GM19372 (cell line): ENCODE results near the gene SF1.

Source experiments
- ATAC-seq: cut with Tn5 transposase; IDR thresholded peaks from one replicate; pipeline ENCODE4 v1.9.1; 2021; ENCODE audit warnings: mild to moderate bottlenecking, low read depth, moderate library complexity; ENCODE audit not compliant: unreplicated experiment

Gene SF1

DNA sequence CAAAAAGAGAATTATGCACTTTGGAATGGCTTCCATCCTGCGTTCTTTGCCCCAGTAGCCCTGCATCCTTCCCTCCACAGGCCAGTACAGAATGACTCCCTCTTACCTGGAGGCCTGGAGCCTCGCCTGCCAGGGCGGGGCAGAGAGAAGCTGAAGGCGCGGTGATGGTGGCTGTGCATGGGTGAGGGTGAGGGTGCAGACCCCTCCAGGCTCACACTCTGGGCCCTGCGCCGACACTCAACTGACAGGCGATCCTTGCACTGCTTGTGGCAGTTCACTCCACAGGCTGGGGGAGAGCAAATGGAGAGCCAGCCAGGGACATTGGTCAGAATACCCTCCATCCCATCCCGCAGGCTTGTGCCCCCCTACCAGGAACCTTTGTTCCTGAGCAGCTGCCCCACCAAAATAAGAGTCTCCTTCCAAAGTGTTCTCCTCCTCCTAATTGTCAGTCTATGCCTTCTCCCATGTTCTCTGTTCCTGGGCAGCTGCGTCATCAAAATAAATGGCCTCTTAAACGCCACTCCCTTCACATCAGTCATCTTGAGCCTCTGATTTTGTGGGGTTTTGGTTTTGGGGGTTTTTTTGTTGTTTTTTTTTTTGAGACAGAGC lies 49.5 kb downstream of the SF1 start:
- ATAC-seq: no peak

DNA sequence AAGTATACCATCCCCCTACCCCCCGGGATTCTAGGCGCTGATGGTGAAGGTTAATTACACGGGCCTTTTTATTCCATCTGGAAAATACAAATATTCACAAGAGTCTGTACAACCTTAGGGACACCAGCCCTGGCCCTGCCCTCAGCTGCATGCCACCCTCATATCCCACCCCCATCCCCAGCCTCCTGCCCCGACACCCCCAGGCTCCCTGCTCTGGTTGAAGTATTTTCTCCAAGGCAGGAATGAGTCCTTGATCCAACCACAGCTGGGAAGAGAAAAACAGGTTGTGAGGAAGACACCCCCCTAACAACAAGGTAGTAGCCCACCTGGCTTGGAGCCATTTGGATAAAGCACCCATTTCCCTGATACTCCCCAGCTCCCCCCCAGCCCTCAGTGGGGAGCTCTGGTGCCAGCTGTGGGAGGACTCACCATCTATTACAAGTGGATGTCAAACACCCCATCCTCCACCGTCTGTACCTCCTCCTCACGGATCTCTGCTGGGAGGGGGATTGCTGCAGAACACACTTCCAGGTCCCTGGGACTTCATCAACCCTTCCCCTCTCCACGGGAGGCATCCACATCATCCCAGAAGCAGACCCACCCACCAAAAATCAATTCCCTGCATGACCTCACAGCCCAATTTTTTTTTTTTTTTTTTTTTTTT lies 51.3 kb downstream of the SF1 start:
- ATAC-seq: no peak

DNA sequence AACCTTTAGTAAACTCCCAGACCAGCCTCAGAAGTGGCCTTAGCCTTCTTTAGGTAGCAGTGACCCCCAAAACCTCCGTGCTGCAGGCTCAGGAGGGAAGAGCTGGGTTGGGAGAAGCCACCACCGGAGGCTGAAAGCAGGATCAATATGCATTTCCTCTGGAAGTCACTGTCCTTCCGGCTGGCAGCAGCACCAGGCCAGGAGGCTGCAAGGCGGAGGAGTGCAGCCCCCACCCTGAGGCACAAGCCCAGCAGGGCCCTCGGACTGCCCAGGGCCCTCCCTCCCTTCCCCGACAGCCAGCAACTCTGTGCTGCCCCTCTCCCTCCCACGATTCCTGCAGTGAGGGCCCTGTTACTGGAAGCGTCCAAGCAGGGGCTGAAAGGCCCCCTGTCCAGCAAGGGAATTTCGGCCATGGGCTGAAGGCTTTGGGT lies 52.1 kb downstream of the SF1 start:
- no peak for ATAC-seq

DNA sequence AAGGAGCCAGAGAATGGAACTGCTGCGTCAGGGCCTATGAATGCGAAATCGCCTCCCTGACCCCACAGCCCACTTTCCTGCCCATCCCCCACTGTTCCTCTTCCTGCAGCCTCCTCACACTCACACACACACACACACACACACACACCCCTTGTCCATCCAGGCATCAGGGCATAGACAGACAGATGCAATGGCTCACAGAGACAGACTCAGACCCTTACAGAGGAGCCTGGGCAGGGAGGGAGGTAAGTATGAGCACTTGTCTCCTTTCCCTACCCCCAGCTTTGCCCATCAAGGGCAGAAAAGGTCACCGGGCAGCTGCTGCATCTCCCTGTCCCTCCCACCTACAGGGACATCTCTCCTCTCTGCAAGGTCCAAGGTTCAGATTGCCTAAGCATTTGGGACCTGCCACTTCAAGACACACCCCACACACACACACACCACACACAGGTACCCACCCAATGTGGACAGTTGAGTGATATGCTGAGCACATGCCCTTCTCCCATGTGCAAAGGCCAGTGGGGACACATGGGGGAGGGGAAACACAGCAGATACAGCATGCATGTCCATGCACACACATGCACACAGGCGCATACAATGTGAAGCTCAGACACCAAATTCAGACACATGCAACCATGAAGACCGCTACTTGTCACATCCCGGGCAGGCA lies 53.3 kb downstream of the SF1 start:
- no peak for ATAC-seq

DNA sequence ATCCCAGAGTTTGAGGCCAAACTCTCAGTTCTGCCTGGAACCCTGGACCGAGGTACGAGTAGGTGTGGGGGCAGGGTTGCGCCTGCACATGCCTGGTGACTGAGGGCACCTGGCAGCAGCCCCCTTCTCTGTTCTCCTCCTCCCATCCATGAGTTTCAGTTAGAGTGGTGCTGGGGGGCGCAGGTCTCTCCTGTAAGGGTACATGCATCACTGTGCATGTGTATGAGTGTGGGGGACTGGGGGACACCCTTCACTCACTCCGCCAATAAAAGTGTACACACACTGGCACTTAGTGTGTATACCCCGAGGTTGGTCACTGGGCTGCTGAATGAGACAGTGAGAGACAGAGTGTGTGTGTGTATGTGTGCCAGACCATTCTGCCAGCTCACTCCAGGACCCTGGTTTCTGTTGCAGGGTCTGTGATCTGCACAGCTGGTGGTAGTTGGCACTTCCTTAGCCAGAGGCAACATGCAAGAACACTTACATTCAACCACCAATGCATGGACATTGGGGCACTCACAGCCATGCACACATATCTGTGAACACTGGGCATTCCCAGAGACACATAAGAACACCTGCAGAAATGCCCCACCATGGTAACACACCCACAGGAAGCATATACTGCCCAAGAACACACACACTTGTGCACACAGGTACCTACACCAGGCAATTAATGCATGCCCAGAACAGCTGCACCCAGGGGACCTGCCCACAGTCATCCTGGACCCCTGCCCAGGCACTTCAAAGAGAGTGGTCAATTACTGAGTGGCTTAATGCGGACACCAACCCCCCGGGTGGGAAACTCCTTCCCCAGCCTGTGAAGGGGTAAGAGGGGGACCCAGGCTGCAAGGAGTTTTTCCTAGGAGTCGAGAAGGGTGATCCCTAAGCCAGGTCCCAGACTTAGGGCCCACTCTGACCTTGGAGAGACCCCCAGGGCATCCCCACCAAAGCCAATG lies 54.2 kb downstream of the SF1 start:
- ATAC-seq: no peak

DNA sequence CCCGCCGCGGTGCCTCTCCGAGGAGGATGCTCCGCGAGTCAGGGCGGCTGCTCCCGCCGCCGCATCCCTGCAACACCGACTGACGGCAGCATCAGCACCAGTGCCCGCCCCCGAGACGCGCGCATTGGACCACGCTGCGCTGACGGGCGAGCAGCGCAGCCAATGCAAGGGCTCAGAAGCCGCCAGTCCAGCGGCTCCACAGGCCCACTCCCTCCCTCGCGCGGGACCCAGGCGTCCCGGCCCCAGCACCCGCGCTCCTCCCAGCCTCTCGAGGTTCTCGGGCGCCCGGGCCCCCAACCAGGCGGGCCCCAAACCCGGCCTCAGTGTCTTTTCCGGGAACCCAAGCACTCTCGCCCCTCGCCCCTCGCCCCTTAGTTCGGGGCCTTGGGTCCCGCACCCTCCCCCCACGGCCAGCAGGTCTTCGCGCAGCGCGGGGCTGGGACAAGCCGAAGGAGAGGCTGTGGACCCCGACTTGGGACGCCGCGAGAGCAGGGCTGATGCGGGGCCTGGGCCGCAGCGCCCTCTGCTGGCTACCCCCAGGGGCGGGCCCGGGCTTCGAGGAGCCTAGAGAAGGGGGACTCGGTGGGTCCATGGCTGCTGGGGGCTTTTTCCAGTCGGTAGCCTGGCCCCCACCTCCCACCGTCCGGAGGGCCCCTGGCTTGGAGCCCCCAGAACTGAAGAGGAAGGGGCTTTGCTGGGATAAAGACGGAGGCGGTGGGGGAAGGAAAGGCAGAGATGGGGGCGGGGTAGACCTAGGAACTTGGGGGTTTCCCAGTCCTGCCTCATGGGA lies 55.0 kb downstream of the SF1 start, which contains the start of gene NRXN2:
Gene NRXN2, minus strand, starts transcription at position 81 of the 790 bp plus-strand sequence. CDS start 9,498 bp downstream, outside the sequence.
- ATAC-seq: peak; percentile 90

DNA sequence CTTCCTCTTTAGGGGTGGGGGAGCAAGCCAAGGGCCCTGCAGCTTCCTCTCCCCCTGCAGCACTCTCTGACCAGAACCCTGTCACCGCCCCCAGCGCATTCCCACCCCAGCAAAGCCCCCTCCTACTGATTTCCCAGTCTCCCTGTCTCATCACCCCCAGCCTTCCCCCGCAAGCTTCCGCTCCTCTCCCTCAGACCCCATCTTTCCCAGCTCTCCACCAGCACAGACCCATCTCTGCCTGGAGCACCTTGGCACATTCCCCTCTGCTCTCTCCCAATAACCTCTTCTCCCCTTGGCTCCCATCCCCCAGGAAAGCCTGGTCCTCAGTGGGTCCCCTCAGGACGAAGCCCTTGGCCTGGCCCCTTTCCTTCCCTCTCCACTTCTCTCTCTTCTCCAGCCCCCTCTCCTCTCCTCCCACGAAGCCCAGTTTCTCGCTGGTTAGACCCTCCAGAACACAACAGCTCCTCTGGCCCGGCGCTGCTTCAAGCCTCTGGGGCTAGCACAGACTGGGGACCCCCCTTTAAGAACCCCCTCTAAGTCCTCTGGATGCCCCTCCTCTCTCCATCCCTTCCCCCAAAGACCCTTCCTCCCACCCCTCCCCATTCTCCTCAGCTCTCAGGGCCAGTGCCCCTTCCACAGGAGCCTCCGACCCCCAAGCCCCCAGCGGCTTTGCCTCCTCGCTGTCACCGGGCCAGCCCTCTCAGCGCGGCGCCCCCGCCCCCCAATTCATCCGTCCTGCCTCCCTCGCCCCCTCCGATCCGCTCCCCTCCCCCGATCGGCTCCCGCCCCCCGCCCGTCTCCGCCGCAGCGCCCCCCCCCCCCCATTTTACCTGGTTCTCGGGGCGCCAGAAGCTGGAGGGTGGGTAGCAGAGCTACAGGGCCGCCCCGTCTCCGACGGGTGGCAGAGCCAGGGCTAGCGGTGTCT lies 55.9 kb downstream of the SF1 start:
- ATAC-seq: no peak

DNA sequence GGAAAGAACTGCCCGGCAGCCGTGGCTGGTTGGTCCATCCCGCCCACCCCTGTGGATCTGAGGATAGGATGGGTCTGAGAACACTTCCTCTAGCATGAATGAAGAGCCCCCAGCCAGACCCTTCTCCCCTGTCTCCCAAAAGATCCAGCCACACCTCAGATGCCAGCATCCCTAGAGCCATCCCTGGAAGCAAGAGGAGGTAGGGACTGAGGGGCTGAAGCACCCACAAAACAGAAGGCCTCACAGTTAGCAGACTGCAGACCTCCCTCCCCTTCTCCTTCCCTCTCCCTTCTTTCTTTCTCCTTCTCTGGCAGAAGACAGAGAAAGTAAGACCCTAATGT lies 57.0 kb downstream of the SF1 start:
- ATAC-seq: no peak

DNA sequence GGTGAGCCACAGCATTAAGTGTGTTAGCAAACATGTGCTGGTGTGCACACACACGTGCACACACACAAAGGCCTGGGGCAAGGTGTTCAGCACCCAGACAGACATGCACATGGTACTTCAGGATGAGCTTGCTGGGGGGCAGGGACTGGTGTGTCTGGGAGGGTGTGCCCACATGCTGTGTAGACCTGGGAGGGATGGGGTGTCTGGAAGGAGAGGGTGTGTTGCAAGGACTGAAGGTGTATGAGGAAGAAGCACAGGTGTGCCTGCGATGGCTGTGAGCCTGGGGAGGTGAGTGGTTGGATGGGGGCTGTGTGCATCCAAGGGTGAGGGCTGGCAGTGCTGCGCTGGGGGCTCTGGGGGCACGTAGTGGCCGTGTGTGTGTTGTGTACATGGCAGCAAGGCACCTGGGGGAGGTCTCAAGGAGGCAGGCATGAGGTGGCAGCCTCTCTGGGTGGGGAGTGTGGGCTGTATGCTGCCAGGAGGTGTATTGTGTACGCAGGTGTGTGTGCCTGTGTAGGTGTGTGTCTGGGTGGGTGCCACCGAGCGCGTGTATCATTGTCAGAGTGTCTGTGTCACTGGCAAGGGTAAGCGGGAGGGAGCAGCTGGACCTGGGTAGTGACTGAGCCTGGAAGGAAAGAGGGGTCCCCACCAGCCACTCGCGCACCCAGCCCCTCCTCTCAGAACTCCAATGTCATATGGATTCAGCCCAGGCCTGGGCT lies 57.5 kb downstream of the SF1 start:
- no peak for ATAC-seq

DNA sequence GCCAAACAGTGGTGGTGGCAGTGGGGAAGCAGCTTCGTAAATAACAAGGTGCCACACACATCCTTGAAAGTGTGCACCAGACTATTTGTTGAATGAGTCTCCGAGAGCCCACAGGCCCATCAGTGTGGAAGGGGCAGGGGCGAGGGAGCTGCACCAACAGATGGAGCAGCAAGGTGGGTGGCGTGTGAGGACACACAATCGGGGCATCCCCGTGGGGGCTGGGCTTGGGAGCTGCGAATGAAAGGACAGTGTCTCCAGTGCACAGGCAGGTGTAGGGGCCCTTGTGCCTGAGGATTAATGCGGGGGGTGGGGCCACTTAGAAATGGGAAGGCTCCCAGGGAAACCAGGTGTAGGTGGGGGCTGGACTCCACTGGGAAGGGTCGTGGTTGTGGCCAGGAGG lies 58.2 kb downstream of the SF1 start:
- ATAC-seq: no peak

DNA sequence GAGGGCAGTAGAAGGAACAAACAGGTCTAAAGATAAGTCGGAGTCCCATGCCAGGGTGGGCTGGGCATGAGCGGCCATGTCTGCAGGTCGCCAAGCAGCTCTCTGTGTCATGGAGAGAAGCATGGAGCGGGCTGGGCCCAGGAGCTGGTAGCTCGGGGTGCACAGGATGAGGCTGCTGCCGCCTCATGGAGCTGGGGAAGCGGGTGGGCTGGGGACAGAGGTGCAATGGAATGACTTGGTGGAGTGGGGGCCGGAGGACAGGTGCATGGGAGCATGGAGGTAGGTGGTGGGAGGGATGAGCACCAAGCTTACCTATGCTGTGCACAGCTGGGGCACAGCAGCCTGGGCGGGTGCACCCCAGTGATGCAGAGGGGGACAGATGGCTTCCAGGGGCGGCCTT lies 58.9 kb downstream of the SF1 start:
- no peak for ATAC-seq

DNA sequence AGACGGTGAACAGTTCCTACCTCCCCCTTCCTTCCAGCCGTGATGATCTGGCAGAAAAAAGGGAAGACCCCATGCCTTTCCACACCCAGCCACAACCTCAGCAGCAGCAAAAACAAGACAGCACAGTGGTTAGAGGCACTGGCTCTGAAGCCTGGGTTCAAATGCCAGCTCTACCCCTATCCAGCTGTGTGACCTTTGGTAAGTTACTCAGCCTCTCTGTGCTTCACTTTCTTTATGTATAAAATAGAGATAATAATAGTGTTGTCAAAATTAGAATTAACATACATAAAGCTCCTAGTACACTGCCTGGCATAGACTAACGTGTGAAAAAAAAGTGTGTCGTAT lies 59.6 kb downstream of the SF1 start:
- ATAC-seq: no peak

DNA sequence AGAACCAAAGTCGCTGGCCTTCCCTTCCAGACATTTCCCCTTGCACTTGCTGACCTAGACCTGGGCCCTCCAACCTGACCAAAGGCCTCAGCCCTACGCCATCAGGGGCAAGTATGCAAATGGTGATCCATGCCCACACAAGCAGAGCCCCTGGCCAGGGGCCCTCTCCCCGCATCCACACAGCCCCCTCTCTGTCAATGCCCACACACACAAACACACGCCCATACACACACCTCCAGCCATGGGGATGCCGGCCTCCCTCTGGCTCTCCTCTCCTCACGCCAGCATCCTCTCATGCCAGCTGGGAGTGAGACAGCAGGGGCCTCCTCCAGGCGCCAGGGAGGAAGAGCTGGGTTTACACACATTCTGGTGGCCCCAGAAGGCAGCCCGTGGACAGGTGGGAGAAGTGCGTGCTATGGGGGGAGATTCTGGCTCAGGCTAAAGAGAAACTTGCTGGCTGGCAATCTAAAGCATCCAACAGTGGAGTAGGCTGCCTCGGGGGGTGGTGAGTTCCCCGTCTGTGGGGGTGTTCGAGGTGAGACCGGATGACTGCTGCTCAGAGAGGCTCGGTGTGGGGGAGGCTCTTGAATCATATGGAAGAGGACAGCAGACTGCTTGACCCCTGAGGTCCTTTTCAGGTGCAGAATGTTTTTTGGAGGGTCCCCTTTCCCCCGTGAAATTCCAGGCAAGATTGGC lies 60.1 kb downstream of the SF1 start:
- ATAC-seq: no peak

DNA sequence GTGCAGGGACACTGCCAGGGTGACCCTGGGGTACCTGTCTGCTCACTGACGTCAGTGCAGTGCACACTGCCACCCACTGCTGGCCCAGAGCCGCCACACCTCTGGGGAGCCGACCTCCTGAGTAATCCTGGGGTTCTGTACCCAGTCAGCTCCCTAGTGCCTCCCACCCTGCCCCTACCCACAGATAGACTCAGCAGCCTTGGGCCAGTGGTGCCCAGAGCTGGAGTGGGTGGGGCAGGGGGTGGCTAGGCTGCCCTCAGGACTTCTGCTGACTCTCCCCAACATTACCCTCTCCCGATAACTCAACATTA lies 61.1 kb downstream of the SF1 start:
- ATAC-seq: no peak

DNA sequence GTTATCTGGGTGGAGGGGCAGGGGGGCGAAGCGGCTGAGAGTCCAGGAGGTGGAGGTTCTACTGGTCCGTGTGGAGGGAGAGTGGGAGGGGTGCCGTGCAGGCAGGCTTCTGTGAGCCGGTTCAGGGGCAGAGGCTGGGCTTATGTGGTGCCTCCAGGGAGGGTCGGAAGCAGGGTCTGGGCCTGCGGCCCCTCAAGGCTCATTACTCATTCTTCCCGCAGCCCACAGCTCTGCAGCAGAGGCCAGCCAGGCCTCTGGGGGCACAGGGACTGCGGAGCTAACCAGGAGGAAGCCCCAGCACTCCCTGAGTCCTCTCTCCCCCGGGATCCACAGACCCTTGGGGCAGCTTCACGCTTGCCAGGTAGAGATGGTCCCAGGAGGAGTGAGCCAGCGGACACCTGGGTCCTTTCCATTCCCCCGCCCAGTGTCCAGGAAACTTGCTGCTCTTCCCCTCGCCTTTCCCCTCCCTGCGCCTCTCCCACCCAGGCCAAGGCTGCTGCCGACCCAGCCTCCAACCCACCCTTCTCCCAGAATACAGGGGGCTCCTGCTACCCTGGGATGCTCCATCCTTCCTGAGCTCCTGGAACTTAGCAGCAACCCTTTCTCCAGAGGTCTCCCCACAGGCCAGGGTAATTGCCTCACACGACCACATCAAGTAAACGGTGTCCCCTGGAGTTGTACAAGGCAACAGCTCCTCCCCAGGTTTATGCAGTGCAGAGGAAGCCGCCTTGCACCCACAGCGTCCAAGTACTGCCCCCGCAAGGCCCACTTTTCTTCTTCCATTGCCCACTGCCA lies 61.7 kb downstream of the SF1 start:
- ATAC-seq: no peak

DNA sequence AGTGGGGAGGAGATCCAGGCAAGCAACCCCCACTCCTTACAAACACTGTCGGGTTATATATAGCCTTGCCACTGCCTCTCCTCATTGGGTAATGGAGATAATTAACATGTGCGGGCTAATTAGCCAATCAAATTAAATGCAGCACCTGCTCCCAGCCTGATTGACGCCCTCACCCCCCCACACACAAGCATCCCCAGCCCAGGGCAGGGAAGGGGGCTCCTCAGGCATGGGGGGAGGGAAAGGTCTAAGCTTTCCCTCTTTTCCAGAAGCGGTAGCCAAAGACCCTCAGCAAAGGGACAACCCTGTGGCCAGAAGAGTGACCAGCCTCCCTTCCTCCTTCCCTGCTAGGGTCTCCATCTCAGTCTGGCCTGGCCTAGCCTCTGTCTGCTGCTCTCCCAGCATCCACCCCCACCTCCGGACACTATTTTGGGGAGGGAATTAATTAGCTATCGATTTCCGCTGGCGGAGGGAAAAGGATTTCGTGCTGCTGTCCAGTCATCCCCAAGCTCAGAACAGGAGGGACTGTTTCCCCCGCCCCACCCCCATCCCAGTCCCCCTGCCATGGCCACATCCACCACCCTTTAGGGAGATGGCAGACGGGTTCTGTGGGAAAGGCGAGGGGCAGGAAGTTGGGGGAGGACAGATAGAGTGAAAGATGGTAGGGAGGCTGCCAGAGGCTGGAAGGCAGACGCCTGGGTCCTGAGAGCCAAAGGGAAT lies 62.4 kb downstream of the SF1 start:
- ATAC-seq: no peak

DNA sequence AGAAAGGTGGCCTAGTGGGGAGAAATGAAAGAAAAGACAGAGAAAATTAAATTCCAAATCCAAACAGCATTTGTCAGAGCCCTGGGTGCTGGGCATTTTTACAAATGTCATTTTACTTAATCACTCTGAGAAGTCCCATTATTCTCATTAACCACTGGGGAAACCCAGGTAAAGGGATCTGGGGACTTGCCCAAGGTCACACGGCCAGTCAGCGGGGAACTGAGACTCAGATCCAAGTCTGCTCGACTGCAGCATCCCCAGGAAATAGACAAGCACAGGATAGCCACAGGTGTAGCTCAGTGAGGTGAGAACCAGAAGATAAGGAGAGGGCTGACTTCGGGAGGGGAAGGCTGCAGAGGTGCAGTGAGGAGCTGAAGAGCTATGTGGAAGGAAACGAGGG lies 63.2 kb downstream of the SF1 start:
- no peak for ATAC-seq
